Measurements from ENCODE around the gene GRIFIN. TPM values are rescaled to one million over a fixed set of nuclear protein-coding genes. Genes with fewer than 3 reads are reported as not detected.
A peak's percentile ranks its signal among the peaks of the same experiment; 100 is the strongest.

The GRIFIN gene
- polyA plus RNA-seq, 2 of the 4 experiments (the other 2 are of a cell fraction), result not detected

DNA sequence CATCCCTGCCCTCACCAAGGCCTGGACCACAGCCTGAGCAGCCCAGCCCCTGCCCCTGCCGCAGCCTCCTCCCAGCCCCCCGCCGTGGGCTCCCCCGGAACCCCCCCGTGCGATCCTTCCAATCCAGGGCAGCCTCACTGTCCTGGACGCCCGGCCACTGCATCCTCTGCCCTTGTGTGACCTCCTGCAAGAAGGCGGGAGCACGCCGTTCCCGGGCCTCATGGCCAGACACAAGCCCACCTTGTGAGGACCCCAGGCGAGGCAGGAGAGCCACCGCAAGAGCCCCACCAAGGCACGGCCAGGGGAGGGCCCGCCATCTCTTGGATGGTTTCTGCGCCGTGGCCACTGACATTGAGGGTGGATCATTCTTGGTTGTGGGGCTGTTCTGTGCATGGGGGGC lies 35.6 kb upstream of the GRIFIN start:
- TF ChIP-seq EHF (CRISPR knock-in tag; IDR thresholded peaks at IDR 0.05) (no peak), POLR2A (IDR thresholded peaks at IDR 0.05; ENCODE audit: low read length) (no peak), PHF8 (IDR thresholded peaks at IDR 0.05; ENCODE audit: borderline replicate concordance, low read depth) (no peak), EP300 (IDR thresholded peaks at IDR 0.05) (no peak), JUNB (IDR thresholded peaks at IDR 0.05) (no peak), TP53 (CRISPR knock-in tag; IDR thresholded peaks at IDR 0.05) (no peak), GATA3 (IDR thresholded peaks at IDR 0.05; ENCODE audit: borderline replicate concordance) (no peak), RNF2 (IDR thresholded peaks at IDR 0.05; ENCODE audit: borderline replicate concordance, low read depth) (no peak), RARB (CRISPR knock-in tag; IDR thresholded peaks at IDR 0.05) (no peak), ZSCAN20 (CRISPR knock-in tag; IDR thresholded peaks at IDR 0.05) (no peak), JUN (IDR thresholded peaks at IDR 0.05) (no peak), SMC3 (IDR thresholded peaks at IDR 0.05) (no peak), ZC3H11A (IDR thresholded peaks at IDR 0.05) (no peak), HOXB5 (CRISPR knock-in tag; IDR thresholded peaks at IDR 0.05) (no peak), MAZ (IDR thresholded peaks at IDR 0.05; ENCODE audit: borderline replicate concordance, low read depth, low read length) (no peak), ESRRA (IDR thresholded peaks at IDR 0.05; ENCODE audit: borderline replicate concordance, low read length) (no peak)
- TF ChIP-seq, protein P1, sequence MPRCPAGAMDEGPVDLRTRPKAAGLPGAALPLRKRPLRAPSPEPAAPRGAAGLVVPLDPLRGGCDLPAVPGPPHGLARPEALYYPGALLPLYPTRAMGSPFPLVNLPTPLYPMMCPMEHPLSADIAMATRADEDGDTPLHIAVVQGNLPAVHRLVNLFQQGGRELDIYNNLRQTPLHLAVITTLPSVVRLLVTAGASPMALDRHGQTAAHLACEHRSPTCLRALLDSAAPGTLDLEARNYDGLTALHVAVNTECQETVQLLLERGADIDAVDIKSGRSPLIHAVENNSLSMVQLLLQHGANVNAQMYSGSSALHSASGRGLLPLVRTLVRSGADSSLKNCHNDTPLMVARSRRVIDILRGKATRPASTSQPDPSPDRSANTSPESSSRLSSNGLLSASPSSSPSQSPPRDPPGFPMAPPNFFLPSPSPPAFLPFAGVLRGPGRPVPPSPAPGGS (IDR thresholded peaks at IDR 0.05), result no peak
- TF ChIP-seq, protein P2, sequence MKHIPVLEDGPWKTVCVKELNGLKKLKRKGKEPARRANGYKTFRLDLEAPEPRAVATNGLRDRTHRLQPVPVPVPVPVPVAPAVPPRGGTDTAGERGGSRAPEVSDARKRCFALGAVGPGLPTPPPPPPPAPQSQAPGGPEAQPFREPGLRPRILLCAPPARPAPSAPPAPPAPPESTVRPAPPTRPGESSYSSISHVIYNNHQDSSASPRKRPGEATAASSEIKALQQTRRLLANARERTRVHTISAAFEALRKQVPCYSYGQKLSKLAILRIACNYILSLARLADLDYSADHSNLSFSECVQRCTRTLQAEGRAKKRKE (CRISPR knock-in tag; IDR thresholded peaks at IDR 0.05; ENCODE audit: low read depth), result no peak
- TF ChIP-seq, protein P3, sequence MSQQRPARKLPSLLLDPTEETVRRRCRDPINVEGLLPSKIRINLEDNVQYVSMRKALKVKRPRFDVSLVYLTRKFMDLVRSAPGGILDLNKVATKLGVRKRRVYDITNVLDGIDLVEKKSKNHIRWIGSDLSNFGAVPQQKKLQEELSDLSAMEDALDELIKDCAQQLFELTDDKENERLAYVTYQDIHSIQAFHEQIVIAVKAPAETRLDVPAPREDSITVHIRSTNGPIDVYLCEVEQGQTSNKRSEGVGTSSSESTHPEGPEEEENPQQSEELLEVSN (IDR thresholded peaks at IDR 0.05; ENCODE audit: borderline replicate concordance, low read depth), result no peak
- DNase-seq (ENCODE audit: low read depth in 1 of 2, low spot score in 1 of 2), result no peak
- WGBS (ENCODE audit: missing lambda C conversion rate), result 89% methylated on average over 10 of the region's 18 CpGs
- no peaks in the 10 kb centered on the region for H3K9me3 ChIP-seq
- H3K4me2 ChIP-seq, result peak overlapping the region; percentile 5; the same call in 2 of the 3 replicates
- no peak for ATAC-seq
- no peak overlapping the region for H3K4me3 ChIP-seq
- CTCF ChIA-PET, result no interaction called here
- peak overlapping the region; percentile 31 to 69; a peak in 4 of 6 replicates for H3K27ac ChIP-seq
- FAIRE-seq, result no peak
- POLR2A ChIA-PET, result no interaction called here
- peaks cover 30% of the 10 kb centered on the region for H3K4me1 ChIP-seq

DNA sequence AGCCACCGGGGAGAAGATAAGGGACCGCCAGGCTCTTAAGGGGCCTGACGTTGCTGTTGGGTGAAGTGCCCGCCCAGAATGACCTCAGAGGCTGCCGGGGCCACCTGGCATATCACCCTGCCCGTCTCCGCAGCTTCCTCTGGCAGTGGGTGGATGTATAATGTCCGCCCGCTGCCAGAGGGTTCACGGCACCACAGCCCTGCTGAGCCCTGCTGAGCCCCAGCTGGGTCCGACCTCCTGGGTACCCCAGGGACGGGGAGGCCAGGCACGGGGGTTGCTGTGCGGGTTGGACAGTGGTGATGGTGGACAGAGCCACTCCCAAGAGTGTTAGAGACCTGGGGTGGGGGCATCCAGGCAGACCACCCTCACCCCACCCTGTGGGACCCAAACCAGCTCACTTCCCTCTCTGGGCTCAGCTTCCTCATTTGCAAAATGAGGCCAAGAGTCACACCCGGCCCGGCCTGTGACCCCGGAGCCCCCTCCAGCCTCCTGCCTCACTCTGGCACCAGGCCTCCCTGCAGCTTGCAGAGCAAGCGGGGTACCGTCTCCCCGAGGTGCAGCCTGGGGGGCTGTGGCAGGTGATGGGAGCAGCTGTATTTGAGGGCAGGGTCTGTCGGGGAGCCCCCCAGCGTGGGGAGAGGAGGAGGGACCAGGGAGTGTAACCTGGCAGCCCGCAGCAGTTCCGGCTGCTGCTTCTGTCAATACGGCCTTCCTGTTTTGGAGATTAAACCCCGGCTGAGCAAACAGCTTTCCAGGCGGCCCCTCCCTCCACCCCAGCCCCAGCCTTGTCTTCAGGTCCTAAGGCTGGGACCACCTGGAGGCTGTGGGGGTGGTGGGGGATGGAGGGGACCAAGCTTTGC lies 34.9 kb upstream of the GRIFIN start:
- no peak for TF ChIP-seq JUNB (IDR thresholded peaks at IDR 0.05)
- no peak for TF ChIP-seq FOXS1 (CRISPR knock-in tag; IDR thresholded peaks at IDR 0.05)
- TF ChIP-seq BHLHE40 (IDR thresholded peaks at IDR 0.05; ENCODE audit: low read depth, low read length), result no peak
- TF ChIP-seq HOXB5 (CRISPR knock-in tag; IDR thresholded peaks at IDR 0.05), result no peak
- TF ChIP-seq NR3C1 (IDR thresholded peaks at IDR 0.05), result no peak
- no peak for TF ChIP-seq CBX2 (IDR thresholded peaks at IDR 0.05; ENCODE audit: borderline replicate concordance, low read depth)
- no peak for TF ChIP-seq MAZ (IDR thresholded peaks at IDR 0.05; ENCODE audit: borderline replicate concordance, low read depth, low read length)
- no peak for TF ChIP-seq FOSL2 (IDR thresholded peaks at IDR 0.05)
- no peak for TF ChIP-seq FOSL2 (CRISPR knock-in tag; IDR thresholded peaks at IDR 0.05)
- TF ChIP-seq ZSCAN20 (CRISPR knock-in tag; IDR thresholded peaks at IDR 0.05), result no peak
- TF ChIP-seq FOSB (CRISPR knock-in tag; IDR thresholded peaks at IDR 0.05), result no peak
- no peak for ATAC-seq
- Histone ChIP-seq H3K4me1 (peaks cover 24% of the 10 kb centered on the region), H3K27ac (peak overlapping the region; percentile 31 to 69; a peak in 4 of 6 replicates), H3K4me2 (peak overlapping the region; percentile 5; the same call in 2 of the 3 replicates), H3K4me3 (no peak overlapping the region), H3K9me3 (no peaks in the 10 kb centered on the region)
- 58% methylated on average over 20 of the region's 27 CpGs for WGBS (ENCODE audit: missing lambda C conversion rate)
- ChIA-PET POLR2A (no interaction called here), CTCF (interaction anchor here (0.5 kb wide), 1 partner anchor 34 kb away, joined by 4 read pairs; no protein-coding TSS in a partner anchor)
- DNase-seq (ENCODE audit: low read depth in 1 of 2, low spot score in 1 of 2), result no peak
- FAIRE-seq, result no peak

Measured in A549 (cell line).